ENCODE measurements around the gene C3orf33. TPM values are rescaled to one million over a fixed set of nuclear protein-coding genes. Genes with fewer than 3 reads are reported as not detected.

The C3orf33 gene
- polyA plus RNA-seq, 1 experiment: 2.0 TPM

- no peak for DNase-seq (ENCODE audit: low read depth)
Measured at GRCh38 chr3:155792532-155792931, 13.5 kb downstream of the C3orf33 start.

GRCh38 chr3:155791190-155791589, 14.9 kb downstream of the C3orf33 start:
- Histone ChIP-seq H3K36me3 (ENCODE audit: control insufficient read depth, insufficient read depth, low read length) (no peaks in the 10 kb centered on the region), H3K27me3 (ENCODE audit: control insufficient read depth, insufficient read depth, low read length) (no peaks in the 10 kb centered on the region), H3K4me3 (ENCODE audit: low read depth, low read length) (no peak overlapping the region)
- POLR2A ChIA-PET: no interaction called here
- no peak for DNase-seq (ENCODE audit: low read depth)
- CTCF ChIA-PET: interaction anchor here (0.6 to 2.1 kb wide), 2 partner anchors 9 to 15 kb away, joined by 3 to 7 read pairs; partner anchors contain the start of gene C3orf33
- no peak for TF ChIP-seq CTCF (IDR thresholded peaks at IDR 0.05; ENCODE audit: insufficient read depth, low read depth, low read length)

More at GRCh38 chr3:155792532-155792931, 13.5 kb downstream of the C3orf33 start:
- H3K27me3 ChIP-seq (ENCODE audit: control insufficient read depth, insufficient read depth, low read length): no peaks in the 10 kb centered on the region
- ChIA-PET POLR2A (no interaction called here), CTCF (no interaction called here)
- no peak overlapping the region for H3K4me3 ChIP-seq (ENCODE audit: low read depth, low read length)
- H3K36me3 ChIP-seq (ENCODE audit: control insufficient read depth, insufficient read depth, low read length): no peaks in the 10 kb centered on the region
- no peak for TF ChIP-seq CTCF (IDR thresholded peaks at IDR 0.05; ENCODE audit: insufficient read depth, low read depth, low read length)

- H3K27me3 ChIP-seq (ENCODE audit: control insufficient read depth, insufficient read depth, low read length): no peaks in the 10 kb centered on the region
- DNase-seq (ENCODE audit: low read depth): no peak
- POLR2A ChIA-PET: no interaction called here
- H3K4me3 ChIP-seq (ENCODE audit: low read depth, low read length): no peak overlapping the region
- CTCF ChIA-PET: interaction anchor here (2.1 kb wide), 1 partner anchor 16 kb away, joined by 7 read pairs; the partner anchor contains the start of gene C3orf33
- TF ChIP-seq CTCF (IDR thresholded peaks at IDR 0.05; ENCODE audit: insufficient read depth, low read depth, low read length): no peak
- no peaks in the 10 kb centered on the region for H3K36me3 ChIP-seq (ENCODE audit: control insufficient read depth, insufficient read depth, low read length)
Measured at GRCh38 chr3:155790272-155790925, 15.7 kb downstream of the C3orf33 start.

- CTCF ChIA-PET: interaction anchor here (2.1 kb wide), 1 partner anchor 20 kb away, joined by 7 read pairs; the partner anchor contains the start of gene C3orf33
- POLR2A ChIA-PET: no interaction called here
- no peaks in the 10 kb centered on the region for H3K36me3 ChIP-seq (ENCODE audit: control insufficient read depth, insufficient read depth, low read length)
- no peaks in the 10 kb centered on the region for H3K27me3 ChIP-seq (ENCODE audit: control insufficient read depth, insufficient read depth, low read length)
- H3K4me3 ChIP-seq (ENCODE audit: low read depth, low read length): no peak overlapping the region
- no peak for TF ChIP-seq CTCF (IDR thresholded peaks at IDR 0.05; ENCODE audit: insufficient read depth, low read depth, low read length)
- no peak for DNase-seq (ENCODE audit: low read depth)
Measured at GRCh38 chr3:155785662-155786295, 20.3 kb downstream of the C3orf33 start.

- ChIA-PET POLR2A (no interaction called here), CTCF (interaction anchor here (0.6 to 0.7 kb wide), 2 partner anchors 9 to 268 kb away, joined by 3 read pairs; no protein-coding TSS in a partner anchor)
- H3K27me3 ChIP-seq (ENCODE audit: control insufficient read depth, insufficient read depth, low read length): no peaks in the 10 kb centered on the region
Measured at GRCh38 chr3:155782390-155782953, 23.6 kb downstream of the C3orf33 start.

More at GRCh38 chr3:155782390-155782953, 23.6 kb downstream of the C3orf33 start:
- Histone ChIP-seq H3K36me3 (ENCODE audit: control insufficient read depth, insufficient read depth, low read length) (no peaks in the 10 kb centered on the region), H3K4me3 (ENCODE audit: low read depth, low read length) (no peak overlapping the region)
- TF ChIP-seq CTCF (IDR thresholded peaks at IDR 0.05; ENCODE audit: insufficient read depth, low read depth, low read length): no peak
- DNase-seq (ENCODE audit: low read depth): no peak
